Measurements from ENCODE around the gene NDUFV2. TPM values are rescaled to one million over a fixed set of nuclear protein-coding genes. Genes with fewer than 3 reads are reported as not detected.

Gene NDUFV2
- total and polyA plus RNA-seq, 2 of the 8 experiments (the other 6 are each of a cell fraction or from before 2014, with no cell fraction given), result 90.8 to 191 TPM

DNA sequence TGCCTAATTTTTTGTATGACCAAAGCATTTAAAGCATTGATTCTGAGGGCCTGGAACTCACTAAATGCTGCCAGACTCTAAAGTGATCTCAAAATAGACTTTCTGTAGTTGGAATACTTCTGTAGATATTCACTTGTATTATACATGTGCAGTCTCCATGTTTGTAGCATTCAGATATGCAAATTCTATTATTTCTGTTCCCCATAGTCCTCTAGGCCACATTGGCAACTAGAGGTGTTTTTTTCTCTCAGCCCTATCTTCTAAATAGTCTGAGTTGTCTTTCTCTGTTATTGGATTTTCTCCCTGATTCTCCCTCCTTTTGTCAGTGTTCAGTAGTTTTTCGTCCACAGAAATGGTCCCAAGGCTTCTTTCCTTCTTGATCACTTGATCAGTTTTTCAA lies 72.6 kb downstream of the NDUFV2 start:
- 100% methylated on average over 1 of the region's 1 CpG; no CpG with 5 or more reads in 1 of the 2 experiments for WGBS, 2 experiments (ENCODE audit: extremely low coverage in 1 of 2, insufficient coverage in 1 of 2, insufficient read length in 1 of 2, insufficient replicate concordance in 2 of 2, low coverage in 1 of 2, low lambda C conversion rate in 2 of 2, missing lambda C conversion rate in 1 of 2)
- Histone ChIP-seq H3K79me2 (ENCODE audit: control insufficient read depth in 1 of 2, insufficient read depth in 2 of 2, low read length in 2 of 2) (peaks cover 0 to 64% of the 10 kb centered on the region in 2 experiments; a peak in 3 of 4 replicates), H3K4me2 (ENCODE audit: insufficient read depth in 1 of 2, low read depth in 2 of 2, low read length in 2 of 2) (no peak overlapping the region), H4K5ac (ENCODE audit: insufficient read length, low read depth, low read length) (no peak overlapping the region), H2AFZ (ENCODE audit: low read length) (no peak overlapping the region), H3K18ac (ENCODE audit: extremely low read depth, low read length) (no peak overlapping the region), H3K4me3 (ENCODE audit: extremely low read depth in 1 of 4, insufficient read depth in 2 of 4, low read depth in 3 of 4, low read length in 4 of 4) (no peak overlapping the region), H3K23ac (ENCODE audit: insufficient read length) (no peak overlapping the region), H3K9ac (replicated peaks in 1 of 4; ENCODE audit: extremely low read depth in 1 of 4, low read depth in 3 of 4, low read length in 3 of 4) (no peak overlapping the region), H3K36me3 (ENCODE audit: control insufficient read depth in 2 of 4, insufficient read depth in 4 of 4, low read length in 3 of 4) (no peaks in the 10 kb centered on the region), H2BK15ac (ENCODE audit: low read length) (no peak overlapping the region), H3K27me3 (replicated peaks in 1 of 4; ENCODE audit: control insufficient read depth in 3 of 4, extremely low read depth in 1 of 4, insufficient read depth in 3 of 4, low read length in 3 of 4) (no peaks in the 10 kb centered on the region), H4K91ac (replicated peaks; ENCODE audit: insufficient read length, low read length) (no peak overlapping the region), H2BK20ac (ENCODE audit: low read length) (no peak overlapping the region), H3K56ac (replicated peaks; ENCODE audit: insufficient read length, low read depth, low read length) (no peak overlapping the region), H2BK12ac (ENCODE audit: low read depth, low read length) (no peak overlapping the region), H2BK5ac (ENCODE audit: low read depth, low read length) (no peak overlapping the region), H3K23me2 (ENCODE audit: low read depth, low read length) (no peaks in the 10 kb centered on the region), H3K4me1 (replicated peaks in 1 of 4; ENCODE audit: control insufficient read depth in 3 of 4, insufficient read depth in 4 of 4, low read length in 3 of 4) (no peaks in the 10 kb centered on the region), H3K9me3 (ENCODE audit: insufficient read depth in 2 of 2, low read depth in 1 of 2, low read length in 1 of 2) (no peaks in the 10 kb centered on the region), H4K20me1 (replicated peaks in 1 of 2; ENCODE audit: control insufficient read depth in 1 of 2, insufficient read depth in 2 of 2, low read length in 2 of 2) (peaks cover 0 to 2% of the 10 kb centered on the region in 2 experiments), H4K8ac (ENCODE audit: extremely low read depth, insufficient read depth, low read length) (no peak overlapping the region), H3K79me1 (ENCODE audit: low read depth, low read length) (no peaks in the 10 kb centered on the region), H2AK5ac (ENCODE audit: low read depth, low read length) (no peak overlapping the region), H3K27ac (ENCODE audit: low read depth, low read length) (no peak overlapping the region), H3K4ac (replicated peaks; ENCODE audit: insufficient read length, low read depth, low read length) (no peak overlapping the region), H3K14ac (ENCODE audit: insufficient read length) (no peak overlapping the region), H2BK120ac (replicated peaks; ENCODE audit: low read depth, low read length) (no peak overlapping the region)
- no peak for DNase-seq (ENCODE audit: low read depth in 1 of 2, low spot score in 2 of 2)
- no peak for FAIRE-seq
- CTCF ChIA-PET (ENCODE audit: partially characterized antibody), result no interaction called here
- POLR2A ChIA-PET (ENCODE audit: partially characterized antibody), result no interaction called here
- no peak for TF ChIP-seq HDAC6 (IDR thresholded peaks at IDR 0.05; ENCODE audit: low read depth, low read length)
- TF ChIP-seq, protein P1, sequence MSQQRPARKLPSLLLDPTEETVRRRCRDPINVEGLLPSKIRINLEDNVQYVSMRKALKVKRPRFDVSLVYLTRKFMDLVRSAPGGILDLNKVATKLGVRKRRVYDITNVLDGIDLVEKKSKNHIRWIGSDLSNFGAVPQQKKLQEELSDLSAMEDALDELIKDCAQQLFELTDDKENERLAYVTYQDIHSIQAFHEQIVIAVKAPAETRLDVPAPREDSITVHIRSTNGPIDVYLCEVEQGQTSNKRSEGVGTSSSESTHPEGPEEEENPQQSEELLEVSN (IDR thresholded peaks at IDR 0.05), result no peak
- no peak for TF ChIP-seq CHD2 (IDR thresholded peaks at IDR 0.05; ENCODE audit: low read length)
- TF ChIP-seq JUND (IDR thresholded peaks at IDR 0.05; ENCODE audit: low read length), result no peak
